HEK293T (cell line): Measurements from ENCODE around the gene ARMC9.

ENCODE experiments used
- CTCF ChIA-PET: fragments of 350-600 bp; formaldehyde crosslinking; extraction: SDS; loops from one replicate; lab custom pipeline; 2021; ENCODE audit warnings: antibody characterized with exemption, inconsistent platforms; lab: Yijun Ruan, JAX
- POLR2A ChIA-PET: fragments of 350-600 bp; formaldehyde crosslinking; extraction: SDS; loops from one replicate; lab custom pipeline; 2020; ENCODE audit warnings: antibody characterized with exemption, inconsistent platforms; lab: Yijun Ruan, JAX
- DNase-seq: peaks from one replicate; pipeline ENCODE4 v3.0.0; 2012; ENCODE audit warnings: mixed read lengths; ENCODE audit errors: extremely low spot score
- ARNT ChIP-seq: fragments of 450-650 bp; IDR thresholded peaks from 2 replicates; pipeline ENCODE4 v1.6.1; 2017; ENCODE audit warnings: mild to moderate bottlenecking
- BHLHE40 ChIP-seq: fragments of 450-650 bp; IDR thresholded peaks from 2 replicates; pipeline ENCODE4 v1.6.1; 2016; ENCODE audit warnings: mild to moderate bottlenecking, moderate library complexity, borderline replicate concordance
- CTBP1 ChIP-seq: fragments of 450-650 bp; IDR thresholded peaks from 2 replicates; pipeline ENCODE4 v1.6.1; 2016; ENCODE audit warnings: borderline replicate concordance
- ELF4 ChIP-seq: fragments of 450-650 bp; IDR thresholded peaks from 2 replicates; pipeline ENCODE4 v1.6.1; 2017; ENCODE audit warnings: antibody characterized with exemption
- FOXA1 ChIP-seq: fragments of 450-650 bp; IDR thresholded peaks from 2 replicates; pipeline ENCODE4 v1.6.1; 2016; ENCODE audit warnings: mild to moderate bottlenecking
- FOXK2 ChIP-seq: fragments of 450-650 bp; IDR thresholded peaks from 2 replicates; pipeline ENCODE4 v1.6.1; 2016; ENCODE audit warnings: mild to moderate bottlenecking
- FOXM1 ChIP-seq: fragments of 450-650 bp; IDR thresholded peaks from 2 replicates; pipeline ENCODE4 v1.6.1; 2017; ENCODE audit warnings: mild to moderate bottlenecking, borderline replicate concordance
- HDGF ChIP-seq: fragments of 450-650 bp; IDR thresholded peaks from 2 replicates; pipeline ENCODE4 v1.6.1; 2017; ENCODE audit warnings: antibody characterized with exemption, borderline replicate concordance
- L3MBTL2 ChIP-seq: fragments of 450-650 bp; conservative IDR thresholded peaks from 2 replicates; pipeline ENCODE4 v1.6.1; 2016; ENCODE audit warnings: mild to moderate bottlenecking
- LEF1 ChIP-seq: fragments of 450-650 bp; IDR thresholded peaks from 2 replicates; pipeline ENCODE4 v1.6.1; 2017; ENCODE audit warnings: mild to moderate bottlenecking, borderline replicate concordance
- NFRKB ChIP-seq: fragments of 450-650 bp; IDR thresholded peaks from 2 replicates; pipeline ENCODE4 v1.6.1; 2016; ENCODE audit warnings: mild to moderate bottlenecking, moderate library complexity
- PKNOX1 ChIP-seq: fragments of 450-650 bp; IDR thresholded peaks from 2 replicates; pipeline ENCODE4 v1.6.1; 2016
- SP1 ChIP-seq: fragments of 450-650 bp; IDR thresholded peaks from 2 replicates; pipeline ENCODE4 v1.6.1; 2017
- SUZ12 ChIP-seq: fragments of 450-650 bp; IDR thresholded peaks from 2 replicates; pipeline ENCODE4 v1.6.1; 2016; ENCODE audit warnings: mild to moderate bottlenecking
- TARDBP ChIP-seq: fragments of 450-650 bp; IDR thresholded peaks from 2 replicates; pipeline ENCODE4 v1.6.1; 2016
- ZNF384 ChIP-seq: fragments of 450-650 bp; IDR thresholded peaks from 2 replicates; pipeline ENCODE4 v1.6.1; 2016

ARMC9 gene

DNA sequence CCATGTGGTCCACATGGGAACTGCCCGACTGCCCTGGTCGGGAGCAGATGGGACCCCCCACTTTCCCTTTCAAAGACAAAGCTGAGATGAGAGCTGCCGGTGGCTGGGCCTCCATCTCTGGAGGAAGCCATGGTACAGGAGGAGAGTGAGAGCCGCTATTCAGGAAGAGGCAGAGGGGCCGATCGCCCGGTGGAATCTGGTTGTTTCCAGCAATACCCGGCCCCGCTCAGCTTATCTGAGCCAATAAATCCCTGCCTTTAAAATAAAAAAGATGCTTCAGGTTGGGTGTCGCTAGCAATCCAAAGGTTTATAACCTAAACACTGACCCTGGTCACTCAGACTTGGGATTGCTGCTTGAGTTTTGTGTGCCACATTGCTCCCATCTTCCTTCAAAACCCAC, 181.9 kb downstream of the ARMC9 start:
- CTCF ChIA-PET, result no interaction called here
- POLR2A ChIA-PET, result no interaction called here
- no peak for DNase-seq
- no peak for TF ChIP-seq PKNOX1
- no peak for TF ChIP-seq SP1
- TF ChIP-seq CTBP1, result no peak
- no peak for TF ChIP-seq ELF4
- no peak for TF ChIP-seq LEF1
- TF ChIP-seq FOXA1, result no peak
- no peak for TF ChIP-seq FOXM1
- no peak for TF ChIP-seq TARDBP
- no peak for TF ChIP-seq FOXK2
- TF ChIP-seq BHLHE40, result no peak
- TF ChIP-seq ARNT, result no peak
- TF ChIP-seq ZNF384, result no peak
- TF ChIP-seq HDGF, result no peak
- TF ChIP-seq L3MBTL2, result no peak
- no peak for TF ChIP-seq SUZ12
- no peak for TF ChIP-seq NFRKB

- no peak for TF ChIP-seq LEF1
- TF ChIP-seq FOXA1, result no peak
- TF ChIP-seq TARDBP, result no peak
- TF ChIP-seq ARNT, result no peak
- TF ChIP-seq HDGF, result no peak
- no peak for TF ChIP-seq ZNF384
- TF ChIP-seq L3MBTL2, result no peak
- no peak for TF ChIP-seq SUZ12
- no peak for TF ChIP-seq FOXK2
- no peak for TF ChIP-seq SP1
- no peak for TF ChIP-seq PKNOX1
- no peak for TF ChIP-seq ELF4
- TF ChIP-seq NFRKB, result no peak
- TF ChIP-seq BHLHE40, result no peak
- no peak for TF ChIP-seq CTBP1
- TF ChIP-seq FOXM1, result no peak
- no peak for DNase-seq
- CTCF ChIA-PET, result no interaction called here
- POLR2A ChIA-PET, result no interaction called here
Observed at GRCh38 chr2:231380991-231381847, 182.8 kb downstream of the ARMC9 start.

DNA sequence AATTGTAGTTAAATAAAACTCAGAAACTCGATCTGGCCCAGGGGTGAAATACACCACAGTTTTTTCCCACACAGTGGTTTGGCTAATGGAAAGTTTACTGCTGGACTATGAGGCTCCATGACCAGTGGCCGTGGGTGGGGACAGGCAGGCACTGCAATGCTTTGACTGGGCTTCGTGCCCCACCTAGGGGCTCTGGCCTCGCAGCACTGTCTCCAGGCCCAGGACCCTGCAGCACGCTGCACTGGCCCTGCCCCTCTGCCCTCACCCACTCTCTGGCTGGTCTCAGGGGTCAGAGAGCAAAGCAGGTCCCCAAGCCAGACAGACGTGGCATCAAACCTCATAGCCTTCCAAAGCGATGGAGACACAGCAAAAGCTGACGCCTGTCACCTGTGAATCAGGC, 183.7 kb downstream of the ARMC9 start:
- ChIA-PET POLR2A (no interaction called here), CTCF (no interaction called here)
- TF ChIP-seq TARDBP (no peak), LEF1 (no peak), FOXA1 (no peak), ELF4 (no peak), PKNOX1 (no peak), SUZ12 (no peak), FOXM1 (no peak), ZNF384 (no peak), CTBP1 (no peak)
- no peak for DNase-seq

GRCh38 chr2:231383416-231384108, 185.1 kb downstream of the ARMC9 start:
- POLR2A ChIA-PET, result no interaction called here
- peak; percentile 43 for TF ChIP-seq PKNOX1
- TF ChIP-seq FOXA1, result no peak
- CTCF ChIA-PET, result no interaction called here
- DNase-seq, result no peak

- TF ChIP-seq PKNOX1 (no peak), ZNF384 (no peak), FOXK2 (no peak), CTBP1 (no peak), HDGF (no peak), SP1 (no peak), SUZ12 (no peak), FOXA1 (no peak), ARNT (no peak), LEF1 (no peak), FOXM1 (no peak), ELF4 (no peak), L3MBTL2 (no peak), TARDBP (no peak), BHLHE40 (no peak), NFRKB (no peak)
- DNase-seq, result no peak
- ChIA-PET POLR2A (no interaction called here), CTCF (no interaction called here)
Observed at GRCh38 chr2:231384109-231384435, 185.6 kb downstream of the ARMC9 start.
